Tibial nerve (tissue), 4 donors: ENCODE results near the gene HAGH. TPM values are rescaled to one million over a fixed set of nuclear protein-coding genes. Genes with fewer than 3 reads are reported as not detected.

Experiments
- DNase-seq, 2 donors: peaks; one replicate each; pipeline ENCODE4 v3.0.0-alpha.2; 2019; ENCODE audit warnings: low spot score in 2 of 2
- H3K27ac ChIP-seq, 4 donors: fragments of 200-600 bp; sonication (generic) in 3 of 4; one replicate each; pipeline ENCODE4 v1.5.1; 2017 to 2019; ENCODE audit warnings: mild to moderate bottlenecking in 1 of 4
- H3K27me3 ChIP-seq, 2 donors: fragments of 200-600 bp; sonication (generic) in 1 of 2; one replicate each; pipeline versions ENCODE4 v1.5.1 to v1.6.0; 2017 to 2019
- H3K36me3 ChIP-seq, 3 donors: fragments of 200-600 bp; sonication (generic); one replicate each; pipeline ENCODE4 v1.5.1; 2018 to 2019
- H3K4me1 ChIP-seq, 4 donors: fragments of 200-600 bp; sonication (generic) in 3 of 4; one replicate each; pipeline ENCODE4 v1.5.1; 2017 to 2019
- H3K4me3 ChIP-seq, 4 donors: fragments of 200-600 bp; sonication (generic) in 3 of 4; one replicate each; pipeline ENCODE4 v1.5.1; 2017 to 2019; ENCODE audit warnings: mild to moderate bottlenecking in 1 of 4, moderate library complexity in 1 of 4
- H3K9me3 ChIP-seq, 4 donors: fragments of 200-600 bp; sonication (generic) in 3 of 4; one replicate each; pipeline ENCODE4 v1.5.1; 2017 to 2019
- EP300 ChIP-seq, 2 donors: sonication (generic); formaldehyde crosslinking; IDR thresholded peaks; one replicate each; pipeline ENCODE4 v1.6.1; 2017; ENCODE audit warnings: antibody characterized with exemption in 2 of 2, mild to moderate bottlenecking in 1 of 2
- POLR2A ChIP-seq, 2 donors: fragments of 450-650 bp; IDR thresholded peaks; one replicate each; pipeline ENCODE4 v1.6.1; 2017; ENCODE audit warnings: antibody characterized with exemption in 2 of 2, mild to moderate bottlenecking in 2 of 2, moderate library complexity in 2 of 2
- WGBS, 2 donors: methylation state at CpG; one replicate each; pipeline ENCODE4 v1.1.5; 2018; 5-methylcytosine and 5-hydroxymethylcytosine counted together
- total RNA-seq, 4 donors: library from RNA; depleted of rRNA; stranded (reverse); fragments of >200 nt; gene quantifications; one replicate each; pipeline ENCODE4 v1.1.0, GENCODE V29; 2016
- TF ChIP-seq, protein P1 (sequence below), 5 experiments: fragments of 200-600 bp in 3 of 5; fragments of 450-650 bp in 2 of 5; sonication (generic) in 3 of 5; IDR thresholded peaks; one replicate each; pipeline ENCODE4 v1.5.1; 2016 to 2019; ENCODE audit warnings: antibody characterized with exemption in 5 of 5, mild to moderate bottlenecking in 3 of 5, moderate library complexity in 2 of 5

The HAGH gene
- total RNA-seq, 4 donors from 2014 or later: 89.2 to 161 (median 100) TPM

DNA sequence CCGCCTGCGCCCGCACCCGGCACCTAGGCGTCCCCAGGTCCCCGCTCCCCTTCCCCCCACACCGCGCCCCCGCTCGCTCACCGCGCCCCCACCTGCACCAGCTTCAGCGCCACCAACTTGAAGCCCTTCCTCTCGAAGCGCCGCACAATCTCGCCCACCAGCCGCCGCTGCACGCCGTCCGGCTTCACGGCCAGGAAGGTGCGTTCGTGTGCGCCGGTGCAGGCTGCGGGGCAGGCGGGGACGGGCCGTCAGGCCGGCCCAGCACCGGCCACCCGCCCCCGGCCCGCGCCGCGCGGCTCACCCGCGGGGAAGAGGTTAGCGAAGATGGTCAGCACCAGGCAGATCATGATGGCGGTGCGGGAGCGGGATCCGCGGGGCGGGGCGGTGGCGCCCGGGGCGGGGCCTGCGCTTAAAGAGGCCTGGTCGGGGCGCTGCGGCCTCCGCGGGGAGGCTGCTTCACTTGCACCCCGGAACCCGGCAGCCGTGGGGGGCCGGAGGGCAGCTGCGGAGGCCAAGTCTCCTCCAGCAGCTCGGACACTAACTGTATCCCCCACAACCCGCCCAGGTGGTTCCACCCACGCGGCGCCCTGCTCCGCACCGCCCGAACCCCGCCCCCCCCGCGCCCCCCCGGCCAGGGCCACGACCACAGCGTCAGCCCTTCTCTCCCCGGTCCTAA lies 55.3 kb downstream of the HAGH start, which contains the start of gene NME3:
TSS of gene NME3 (minus strand) at position 356 of the 676 bp plus-strand sequence. CDS start at position 347, 9 bp downstream.
- Histone ChIP-seq H3K9me3 (no peaks in the 10 kb centered on the region), H3K27me3 (no peaks in the 10 kb centered on the region), H3K4me3 (peak within 1 kb of the TSS; percentile 67 to 96 (median 80)), H3K27ac (peak within 1 kb of the TSS; percentile 61 to 95 (median 93)), H3K4me1 (peaks cover 0 to 58% (median 28%) of the 10 kb centered on the region in 4 donors), H3K36me3 (peaks cover 0 to 54% (median 3%) of the 10 kb centered on the region in 3 donors)
- WGBS, 2 donors: 0 to 1% methylated on average over 34 to 43 of the region's 79 CpGs
- TF ChIP-seq, protein P1, sequence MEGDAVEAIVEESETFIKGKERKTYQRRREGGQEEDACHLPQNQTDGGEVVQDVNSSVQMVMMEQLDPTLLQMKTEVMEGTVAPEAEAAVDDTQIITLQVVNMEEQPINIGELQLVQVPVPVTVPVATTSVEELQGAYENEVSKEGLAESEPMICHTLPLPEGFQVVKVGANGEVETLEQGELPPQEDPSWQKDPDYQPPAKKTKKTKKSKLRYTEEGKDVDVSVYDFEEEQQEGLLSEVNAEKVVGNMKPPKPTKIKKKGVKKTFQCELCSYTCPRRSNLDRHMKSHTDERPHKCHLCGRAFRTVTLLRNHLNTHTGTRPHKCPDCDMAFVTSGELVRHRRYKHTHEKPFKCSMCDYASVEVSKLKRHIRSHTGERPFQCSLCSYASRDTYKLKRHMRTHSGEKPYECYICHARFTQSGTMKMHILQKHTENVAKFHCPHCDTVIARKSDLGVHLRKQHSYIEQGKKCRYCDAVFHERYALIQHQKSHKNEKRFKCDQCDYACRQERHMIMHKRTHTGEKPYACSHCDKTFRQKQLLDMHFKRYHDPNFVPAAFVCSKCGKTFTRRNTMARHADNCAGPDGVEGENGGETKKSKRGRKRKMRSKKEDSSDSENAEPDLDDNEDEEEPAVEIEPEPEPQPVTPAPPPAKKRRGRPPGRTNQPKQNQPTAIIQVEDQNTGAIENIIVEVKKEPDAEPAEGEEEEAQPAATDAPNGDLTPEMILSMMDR (IDR thresholded peaks at IDR 0.05): no peak
- TF ChIP-seq POLR2A (IDR thresholded peaks at IDR 0.05) (no peak), EP300 (IDR thresholded peaks at IDR 0.05) (no peak)
- peak; percentile 74 for DNase-seq

DNA sequence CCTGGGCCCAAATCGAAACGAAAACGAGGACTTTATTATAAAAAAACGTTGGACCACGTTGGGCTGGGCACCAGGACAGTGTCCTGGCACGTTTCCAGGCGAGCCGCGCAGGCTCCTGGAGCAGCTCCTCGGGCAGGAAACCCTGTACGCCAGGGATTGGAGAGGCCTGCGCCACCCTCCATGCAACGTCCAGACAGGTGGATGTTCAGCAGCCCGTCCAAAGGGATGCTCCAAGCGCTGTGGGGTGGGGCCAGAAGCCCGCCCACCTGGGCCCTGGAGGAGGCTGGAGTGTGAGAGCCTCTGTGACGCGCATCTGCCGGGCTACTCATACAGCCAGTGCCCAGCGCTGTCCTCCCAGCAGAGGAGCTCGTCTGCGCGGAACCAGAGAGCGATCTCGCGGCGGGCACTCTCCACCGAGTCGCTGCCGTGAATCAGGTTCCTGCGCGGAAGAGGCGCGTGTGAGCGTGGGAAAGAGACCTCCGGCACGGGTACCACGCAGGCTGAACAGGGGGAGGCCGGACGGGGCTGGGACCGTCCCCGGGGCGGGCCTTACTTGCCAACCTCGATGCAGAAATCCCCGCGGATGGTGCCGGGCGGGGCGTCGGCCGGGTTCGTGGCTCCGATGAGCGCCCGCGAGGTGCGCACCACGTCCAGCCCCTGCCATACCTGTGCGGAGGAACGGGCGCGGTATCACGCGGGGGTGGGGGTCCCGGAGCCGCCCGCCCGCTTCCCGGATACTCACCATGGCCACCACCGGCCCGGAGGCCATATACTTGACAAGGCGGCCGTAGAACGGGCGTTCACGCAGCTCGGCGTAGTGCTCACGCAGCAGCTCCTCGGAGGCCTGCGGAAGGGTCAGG lies 56.1 kb downstream of the HAGH start:
- Histone ChIP-seq H3K27me3 (no peaks in the 10 kb centered on the region), H3K4me3 (peak overlapping the region; percentile 67 to 96 (median 80)), H3K4me1 (peaks cover 0 to 51% (median 28%) of the 10 kb centered on the region in 4 donors), H3K27ac (peak overlapping the region; percentile 61 to 93 (median 88)), H3K36me3 (peaks cover under 1 to 54% (median 10%) of the 10 kb centered on the region in 3 donors), H3K9me3 (no peaks in the 10 kb centered on the region)
- 12 to 36% methylated on average over 20 to 56 of the region's 81 CpGs for WGBS, 2 donors
- TF ChIP-seq EP300 (IDR thresholded peaks at IDR 0.05) (peak in 1 of 2 donors; percentile 29), POLR2A (IDR thresholded peaks at IDR 0.05) (no peak)
- TF ChIP-seq, protein P1 (IDR thresholded peaks at IDR 0.05): no peak
- DNase-seq: peak; percentile 42 to 44

DNA sequence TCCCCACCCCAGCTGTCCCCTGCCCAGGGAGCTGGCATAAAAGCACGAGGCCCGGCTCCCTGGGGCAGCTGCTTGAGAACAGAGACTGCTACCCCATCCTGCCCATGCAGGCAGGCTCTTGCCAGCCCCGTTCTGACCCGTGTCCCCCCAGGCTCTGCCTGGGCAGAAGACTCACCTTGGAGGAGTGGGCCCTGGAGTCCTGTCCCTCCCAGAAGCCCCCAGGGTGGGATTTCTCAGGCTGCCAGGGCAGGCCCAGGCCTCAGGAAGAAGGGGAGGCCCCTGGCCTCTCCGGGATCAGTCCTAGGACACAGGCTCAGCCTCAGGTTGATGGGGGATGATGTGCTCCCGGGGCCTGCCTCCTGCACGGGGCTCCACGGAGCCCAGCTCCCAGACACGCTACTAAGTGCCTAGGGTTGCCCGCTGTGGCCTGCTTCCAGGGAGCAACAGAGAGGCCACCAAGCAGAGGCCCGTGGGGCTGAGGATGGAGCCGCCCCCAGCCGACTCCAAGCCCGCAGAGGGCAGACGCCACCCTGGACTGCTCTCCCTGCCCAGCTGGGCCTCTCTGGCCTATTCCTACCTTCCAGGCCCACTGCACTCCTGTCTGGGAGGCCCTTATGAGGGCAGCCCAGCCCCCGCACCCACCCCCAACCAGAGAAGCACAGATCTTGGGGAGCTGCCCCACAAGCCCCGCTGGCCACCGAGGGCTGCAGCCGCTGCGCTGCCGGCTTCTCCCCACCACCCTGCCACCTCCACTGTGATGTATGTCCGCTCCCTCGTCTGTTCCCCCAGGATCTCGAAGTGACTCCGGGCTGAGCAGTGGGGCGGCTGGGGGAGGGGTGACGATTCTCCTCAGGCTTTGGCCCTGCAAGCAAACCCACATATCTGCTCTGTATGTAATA lies 57.0 kb downstream of the HAGH start:
- TF ChIP-seq POLR2A (IDR thresholded peaks at IDR 0.05) (no peak), EP300 (IDR thresholded peaks at IDR 0.05) (no peak)
- TF ChIP-seq, protein P1 (IDR thresholded peaks at IDR 0.05): no peak
- Histone ChIP-seq H3K36me3 (peaks cover 2 to 54% (median 10%) of the 10 kb centered on the region in 3 donors), H3K27ac (peak overlapping the region in 3 of 4 donors; percentile 83 to 93 (median 93)), H3K27me3 (no peaks in the 10 kb centered on the region), H3K4me1 (peaks cover 0 to 44% (median 26%) of the 10 kb centered on the region in 4 donors), H3K9me3 (no peaks in the 10 kb centered on the region), H3K4me3 (peak overlapping the region in 1 of 4 donors; percentile 96)
- DNase-seq: no peak
- 72 to 73% methylated on average over 15 to 17 of the region's 27 CpGs for WGBS, 2 donors

DNA sequence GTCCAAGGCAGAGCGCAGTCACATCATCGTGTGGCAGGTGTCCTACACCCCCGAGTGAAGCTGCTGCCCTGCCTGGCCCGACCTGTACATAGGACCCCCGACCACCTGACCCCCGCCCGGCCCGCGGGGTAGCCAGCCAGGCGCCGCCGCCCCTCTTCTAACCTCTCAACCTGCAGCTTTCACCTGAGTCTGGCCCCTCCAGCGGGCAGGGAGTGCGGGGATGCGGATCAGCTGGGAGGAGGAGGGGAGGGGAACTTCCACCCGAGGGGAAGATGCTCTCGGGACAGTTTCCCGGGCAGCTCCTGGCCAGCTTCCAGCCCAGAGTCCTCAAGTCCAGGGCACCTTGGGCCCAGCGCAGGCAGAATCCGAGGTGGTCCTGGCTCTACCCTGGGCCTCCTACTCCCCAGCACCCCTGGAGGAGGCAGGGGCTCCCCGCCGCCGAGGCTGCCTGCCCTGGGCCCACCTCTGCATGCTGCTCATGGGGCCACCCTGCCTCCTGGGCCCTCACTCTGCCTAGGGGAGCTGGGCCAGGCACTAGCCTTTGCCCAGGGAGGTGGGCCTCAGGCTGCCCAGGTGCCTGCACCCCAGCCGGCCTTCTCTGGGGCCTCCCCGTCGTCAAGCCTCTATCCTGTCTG lies 57.7 kb downstream of the HAGH start:
- H3K27ac ChIP-seq: no peak overlapping the region
- 63 to 80% methylated on average over 12 to 16 of the region's 26 CpGs for WGBS, 2 donors

More for the DNA sequence above, 57.7 kb downstream of the HAGH start:
- DNase-seq: no peak
- no peaks in the 10 kb centered on the region for H3K9me3 ChIP-seq
- peaks cover 0 to 43% (median 19%) of the 10 kb centered on the region in 4 donors for H3K4me1 ChIP-seq
- no peak overlapping the region for H3K4me3 ChIP-seq
- TF ChIP-seq POLR2A (IDR thresholded peaks at IDR 0.05): no peak
- TF ChIP-seq, protein P1 (IDR thresholded peaks at IDR 0.05): no peak
- no peak for TF ChIP-seq EP300 (IDR thresholded peaks at IDR 0.05)
- H3K36me3 ChIP-seq: peaks cover 2 to 61% (median 16%) of the 10 kb centered on the region in 3 donors
- no peaks in the 10 kb centered on the region for H3K27me3 ChIP-seq
